HL-60 (cell line): ENCODE measurements around the gene SVOP.
A peak's percentile ranks its signal among the peaks of the same experiment; 100 is the strongest.

Experiments used
- DNase-seq, 2 experiments: peaks; one replicate each; pipeline ENCODE4 v3.0.0-alpha.2; 2010 to 2020; ENCODE audit warnings: low read depth in 1 of 2, low spot score in 1 of 2
- H3K27ac ChIP-seq: fragments of 250-450 bp; sonication (Bioruptor Pico); replicated peaks from 2 replicates; pipeline ENCODE4 v1.5.1; 2020; ENCODE audit warnings: mild to moderate bottlenecking, moderate library complexity
- H3K27me3 ChIP-seq: fragments of 250-450 bp; sonication (Bioruptor Pico); 2 replicates; pipeline ENCODE4 v1.5.1; 2021; ENCODE audit warnings: mild to moderate bottlenecking, moderate library complexity; ENCODE audit not compliant: insufficient read depth, poor library complexity, severe bottlenecking
- H3K4me3 ChIP-seq: replicated peaks from 2 replicates; pipeline ENCODE4 v1.5.1; 2011; ENCODE audit warnings: mild to moderate bottlenecking, control low read depth, low read length; ENCODE audit not compliant: insufficient read depth
- GABPA ChIP-seq: IDR thresholded peaks from 2 replicates; pipeline ENCODE4 v1.6.1; 2012; ENCODE audit warnings: low read depth
- POLR2AphosphoS5 ChIP-seq: IDR thresholded peaks from 2 replicates; pipeline ENCODE4 v1.6.1; 2012; ENCODE audit warnings: low read depth
- SPI1 ChIP-seq: IDR thresholded peaks from 2 replicates; pipeline ENCODE4 v1.6.1; 2012; ENCODE audit warnings: low read depth, mild to moderate bottlenecking, borderline replicate concordance
- TF ChIP-seq, protein P1 (sequence below): IDR thresholded peaks from one replicate; pipeline ENCODE4 v1.5.1; 2011; ENCODE audit warnings: low read length, control low read depth, inconsistent platforms; ENCODE audit not compliant: insufficient read depth
- TF ChIP-seq, protein P2 (sequence below): IDR thresholded peaks from 2 replicates; pipeline ENCODE4 v1.6.1; 2012; ENCODE audit warnings: low read depth; ENCODE audit not compliant: insufficient replicate concordance

Gene SVOP

DNA sequence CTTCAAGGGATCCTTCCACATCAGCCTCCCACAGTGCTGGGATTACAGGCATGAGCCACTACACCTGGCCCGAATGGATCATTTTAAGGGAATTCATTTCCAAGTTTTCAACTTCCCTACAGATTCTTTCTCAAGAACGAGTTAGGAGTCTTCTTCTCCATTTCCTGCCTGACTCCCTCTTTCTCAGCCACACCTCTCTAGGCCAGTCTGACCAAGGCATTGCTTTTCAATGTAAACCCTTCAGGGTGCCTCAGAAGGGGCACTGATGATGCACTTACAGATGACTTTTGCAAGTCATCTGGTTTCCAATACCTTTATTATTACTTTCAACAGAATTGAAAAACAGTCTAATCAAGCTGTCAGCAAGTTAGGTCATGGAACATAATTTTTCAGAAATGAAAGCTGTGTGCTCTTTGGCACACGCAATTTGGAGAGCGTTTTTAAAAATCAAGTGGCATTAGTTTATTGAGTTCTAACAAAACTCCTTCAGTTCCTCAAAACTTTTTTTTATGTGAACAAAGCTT, 47.2 kb downstream of the SVOP start:
- no peaks in the 10 kb centered on the region for H3K27me3 ChIP-seq
- no peak overlapping the region for H3K4me3 ChIP-seq
- TF ChIP-seq, protein P1, sequence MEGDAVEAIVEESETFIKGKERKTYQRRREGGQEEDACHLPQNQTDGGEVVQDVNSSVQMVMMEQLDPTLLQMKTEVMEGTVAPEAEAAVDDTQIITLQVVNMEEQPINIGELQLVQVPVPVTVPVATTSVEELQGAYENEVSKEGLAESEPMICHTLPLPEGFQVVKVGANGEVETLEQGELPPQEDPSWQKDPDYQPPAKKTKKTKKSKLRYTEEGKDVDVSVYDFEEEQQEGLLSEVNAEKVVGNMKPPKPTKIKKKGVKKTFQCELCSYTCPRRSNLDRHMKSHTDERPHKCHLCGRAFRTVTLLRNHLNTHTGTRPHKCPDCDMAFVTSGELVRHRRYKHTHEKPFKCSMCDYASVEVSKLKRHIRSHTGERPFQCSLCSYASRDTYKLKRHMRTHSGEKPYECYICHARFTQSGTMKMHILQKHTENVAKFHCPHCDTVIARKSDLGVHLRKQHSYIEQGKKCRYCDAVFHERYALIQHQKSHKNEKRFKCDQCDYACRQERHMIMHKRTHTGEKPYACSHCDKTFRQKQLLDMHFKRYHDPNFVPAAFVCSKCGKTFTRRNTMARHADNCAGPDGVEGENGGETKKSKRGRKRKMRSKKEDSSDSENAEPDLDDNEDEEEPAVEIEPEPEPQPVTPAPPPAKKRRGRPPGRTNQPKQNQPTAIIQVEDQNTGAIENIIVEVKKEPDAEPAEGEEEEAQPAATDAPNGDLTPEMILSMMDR, result no peak
- DNase-seq, result no peak
- no peak overlapping the region for H3K27ac ChIP-seq

DNA sequence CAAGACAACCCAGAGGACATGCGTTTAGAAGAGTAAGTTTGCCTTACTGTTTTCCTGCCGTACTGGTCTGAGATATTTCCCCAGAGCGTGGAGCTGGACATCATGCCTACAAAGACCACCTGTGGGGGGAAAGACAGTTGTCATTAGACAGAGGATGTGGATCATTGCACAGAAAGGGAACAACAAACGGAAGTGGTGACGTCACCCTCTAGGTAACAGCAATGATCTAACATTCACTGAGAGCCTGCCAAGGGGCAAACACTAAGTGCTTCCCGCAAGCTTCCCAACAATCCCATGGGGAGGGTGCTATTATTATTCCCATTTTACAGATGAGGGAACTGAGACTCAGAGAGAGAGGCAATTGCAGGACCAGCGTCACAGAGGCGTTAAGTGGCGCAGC, 48.5 kb downstream of the SVOP start:
- H3K27ac ChIP-seq, result no peak overlapping the region
- TF ChIP-seq, protein P2, sequence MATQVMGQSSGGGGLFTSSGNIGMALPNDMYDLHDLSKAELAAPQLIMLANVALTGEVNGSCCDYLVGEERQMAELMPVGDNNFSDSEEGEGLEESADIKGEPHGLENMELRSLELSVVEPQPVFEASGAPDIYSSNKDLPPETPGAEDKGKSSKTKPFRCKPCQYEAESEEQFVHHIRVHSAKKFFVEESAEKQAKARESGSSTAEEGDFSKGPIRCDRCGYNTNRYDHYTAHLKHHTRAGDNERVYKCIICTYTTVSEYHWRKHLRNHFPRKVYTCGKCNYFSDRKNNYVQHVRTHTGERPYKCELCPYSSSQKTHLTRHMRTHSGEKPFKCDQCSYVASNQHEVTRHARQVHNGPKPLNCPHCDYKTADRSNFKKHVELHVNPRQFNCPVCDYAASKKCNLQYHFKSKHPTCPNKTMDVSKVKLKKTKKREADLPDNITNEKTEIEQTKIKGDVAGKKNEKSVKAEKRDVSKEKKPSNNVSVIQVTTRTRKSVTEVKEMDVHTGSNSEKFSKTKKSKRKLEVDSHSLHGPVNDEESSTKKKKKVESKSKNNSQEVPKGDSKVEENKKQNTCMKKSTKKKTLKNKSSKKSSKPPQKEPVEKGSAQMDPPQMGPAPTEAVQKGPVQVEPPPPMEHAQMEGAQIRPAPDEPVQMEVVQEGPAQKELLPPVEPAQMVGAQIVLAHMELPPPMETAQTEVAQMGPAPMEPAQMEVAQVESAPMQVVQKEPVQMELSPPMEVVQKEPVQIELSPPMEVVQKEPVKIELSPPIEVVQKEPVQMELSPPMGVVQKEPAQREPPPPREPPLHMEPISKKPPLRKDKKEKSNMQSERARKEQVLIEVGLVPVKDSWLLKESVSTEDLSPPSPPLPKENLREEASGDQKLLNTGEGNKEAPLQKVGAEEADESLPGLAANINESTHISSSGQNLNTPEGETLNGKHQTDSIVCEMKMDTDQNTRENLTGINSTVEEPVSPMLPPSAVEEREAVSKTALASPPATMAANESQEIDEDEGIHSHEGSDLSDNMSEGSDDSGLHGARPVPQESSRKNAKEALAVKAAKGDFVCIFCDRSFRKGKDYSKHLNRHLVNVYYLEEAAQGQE, result no peak
- TF ChIP-seq, protein P1, result no peak
- no peak for TF ChIP-seq SPI1
- no peak for TF ChIP-seq POLR2AphosphoS5
- TF ChIP-seq GABPA, result no peak
- peak; percentile 14 to 39 for DNase-seq
- no peaks in the 10 kb centered on the region for H3K27me3 ChIP-seq
- H3K4me3 ChIP-seq, result no peak overlapping the region

DNA sequence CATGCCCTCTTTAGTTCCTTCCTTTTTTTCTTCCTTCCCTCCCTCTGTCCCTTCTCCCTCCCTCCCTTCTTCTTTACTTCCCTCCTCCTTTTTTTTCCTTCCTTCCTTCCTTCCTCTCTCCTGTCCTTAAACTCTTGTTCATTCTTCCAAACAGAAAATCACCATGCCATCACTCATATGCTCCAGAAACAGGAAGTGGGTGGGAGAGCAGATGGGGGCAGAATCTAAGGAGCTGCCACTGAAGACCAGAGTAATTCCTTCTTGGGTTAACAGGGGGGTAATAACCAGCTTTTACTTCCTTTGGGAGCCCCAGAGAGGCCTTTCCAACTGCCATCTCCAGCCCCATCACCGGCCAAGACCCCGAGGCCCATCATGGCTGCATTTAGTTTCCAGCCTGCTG, 51.2 kb downstream of the SVOP start:
- no peak for DNase-seq
- TF ChIP-seq, protein P2, result no peak
- TF ChIP-seq SPI1, result peak; percentile 61; the same call in 1 of the 2 replicates
- no peaks in the 10 kb centered on the region for H3K27me3 ChIP-seq
- no peak overlapping the region for H3K27ac ChIP-seq
- H3K4me3 ChIP-seq, result no peak overlapping the region

DNA sequence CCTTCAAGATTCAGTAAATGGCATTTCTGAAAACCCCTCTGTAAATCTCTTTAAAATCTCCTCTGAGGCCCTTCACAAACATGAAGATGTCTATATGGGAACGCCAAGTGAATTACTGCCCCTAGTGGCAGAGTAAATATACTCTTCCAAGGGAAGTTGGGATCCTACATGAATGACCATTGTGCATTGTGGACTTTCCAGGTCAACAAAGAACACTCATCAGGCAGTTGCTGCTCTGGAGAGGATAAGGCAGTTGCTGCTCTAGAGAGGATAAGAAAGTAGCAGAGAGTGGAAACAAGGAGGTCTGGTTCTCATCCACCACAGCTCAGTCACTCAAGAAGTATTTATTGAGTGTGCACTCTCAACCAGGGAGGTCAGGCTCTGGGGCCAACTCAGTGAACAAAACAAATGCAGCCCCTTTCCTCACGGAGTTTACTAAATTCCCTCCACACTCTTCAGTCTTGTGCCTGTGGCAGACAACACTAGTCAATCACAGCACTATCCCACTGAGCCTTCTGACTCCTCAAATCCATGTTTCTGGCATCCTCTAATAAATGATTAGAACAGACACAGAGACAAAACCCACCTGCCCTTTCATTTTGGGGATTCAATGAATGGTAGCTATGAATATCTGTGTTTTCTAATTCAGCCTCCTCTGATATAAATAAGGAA, 52.9 kb downstream of the SVOP start:
- TF ChIP-seq, protein P2, result no peak
- TF ChIP-seq, protein P1, result peak; percentile 4
- TF ChIP-seq GABPA (no peak), SPI1 (no peak)
- Histone ChIP-seq H3K27ac (no peak overlapping the region), H3K27me3 (peaks cover 3% of the 10 kb centered on the region), H3K4me3 (no peak overlapping the region)
- DNase-seq, result no peak
